ENCODE results near the gene MGMT.

MGMT gene

GRCh38 chr10:129815898-129816655 lies 349.0 kb downstream of the MGMT start:
- no peak for DNase-seq

GRCh38 chr10:129816656-129817045 lies 349.6 kb downstream of the MGMT start:
- DNase-seq, result no peak
